ENCODE results near the gene AMPH. TPM values are rescaled to one million over a fixed set of nuclear protein-coding genes. Genes with fewer than 3 reads are reported as not detected.

Gene AMPH
- total and polyA plus RNA-seq, 9 of the 15 experiments (the other 6 are each of a cell fraction or from before 2014, with no cell fraction given), result 0.03 to 0.35 TPM; not detected in 7

GRCh38 chr7:38506756-38507155, 124.4 kb downstream of the AMPH start:
- H3K9me3 ChIP-seq (replicated peaks; ENCODE audit: control insufficient read depth, insufficient read depth, low read depth, low read length), result no peaks in the 10 kb centered on the region
- H3K4me2 ChIP-seq (ENCODE audit: insufficient read depth, low read length), result no peak overlapping the region
- no peak for DNase-seq (ENCODE audit: extremely low read depth in 1 of 4, low spot score in 3 of 4)
- no peaks in the 10 kb centered on the region for H3K9me1 ChIP-seq (ENCODE audit: control insufficient read depth, insufficient read depth, low read length)
- H3K27me3 ChIP-seq (ENCODE audit: control insufficient read depth in 2 of 2, insufficient read depth in 2 of 2, low read length in 2 of 2), result peaks cover 0 to 4% of the 10 kb centered on the region in 2 experiments; a peak in 1 of 5 replicates
- no peak overlapping the region for H3K9ac ChIP-seq (ENCODE audit: insufficient read depth in 1 of 2, low read depth in 2 of 2, low read length in 2 of 2)
- no peaks in the 10 kb centered on the region for H4K20me1 ChIP-seq (replicated peaks; ENCODE audit: control insufficient read depth, insufficient read depth, low read length)
- no peak for TF ChIP-seq E2F5 (CRISPR knock-in tag; IDR thresholded peaks at IDR 0.05)
- 0% methylated on average over 3 of the region's 3 CpGs for WGBS (ENCODE audit: insufficient coverage, low coverage, missing lambda C conversion rate)
- intact Hi-C loops (cut with micrococcal nuclease) (no loop called here), in situ Hi-C loops (cut with MboI) (no loop called here)
- no peak for FAIRE-seq
- ChIA-PET POLR2A (no interaction called here), CTCF (ENCODE audit: low intra/inter-chr PET ratio) (no interaction called here)
- no peaks in the 10 kb centered on the region for H3K4me1 ChIP-seq (replicated peaks in 1 of 2; ENCODE audit: control insufficient read depth in 2 of 2, insufficient read depth in 2 of 2, low read length in 2 of 2)
- no peak overlapping the region for H3K4me3 ChIP-seq
- no peak overlapping the region for H3K27ac ChIP-seq (ENCODE audit: extremely low read depth, low read depth, low read length)
- BruUV-seq (replicated peaks), result no TSS peak
- no peak overlapping the region for H2AFZ ChIP-seq (ENCODE audit: low read depth, low read length)
- H3K36me3 ChIP-seq (ENCODE audit: control insufficient read depth, insufficient read depth, low read length), result no peaks in the 10 kb centered on the region
- no peak for ATAC-seq
- H3K79me2 ChIP-seq (ENCODE audit: control insufficient read depth, insufficient read depth, low read length), result no peaks in the 10 kb centered on the region

GRCh38 chr7:38506004-38506403, 125.2 kb downstream of the AMPH start:
- H3K79me2 ChIP-seq (ENCODE audit: control insufficient read depth, insufficient read depth, low read length), result no peaks in the 10 kb centered on the region
- 0% methylated on average over 1 of the region's 1 CpG for WGBS (ENCODE audit: insufficient coverage, low coverage, missing lambda C conversion rate)
- ChIA-PET POLR2A (no interaction called here), CTCF (ENCODE audit: low intra/inter-chr PET ratio) (no interaction called here)
- no TSS peak for BruUV-seq (replicated peaks)
- no peak overlapping the region for H3K9ac ChIP-seq (ENCODE audit: insufficient read depth in 1 of 2, low read depth in 2 of 2, low read length in 2 of 2)
- no peaks in the 10 kb centered on the region for H3K4me1 ChIP-seq (replicated peaks in 1 of 2; ENCODE audit: control insufficient read depth in 2 of 2, insufficient read depth in 2 of 2, low read length in 2 of 2)
- no peak overlapping the region for H3K27ac ChIP-seq (ENCODE audit: extremely low read depth, low read depth, low read length)
- FAIRE-seq, result no peak
- ATAC-seq, result no peak
- intact Hi-C loops (cut with micrococcal nuclease) (no loop called here), in situ Hi-C loops (cut with MboI) (no loop called here)
- no peak overlapping the region for H3K4me2 ChIP-seq (ENCODE audit: insufficient read depth, low read length)
- H3K9me1 ChIP-seq (ENCODE audit: control insufficient read depth, insufficient read depth, low read length), result no peaks in the 10 kb centered on the region
- no peak overlapping the region for H3K4me3 ChIP-seq
- H3K27me3 ChIP-seq (ENCODE audit: control insufficient read depth in 2 of 2, insufficient read depth in 2 of 2, low read length in 2 of 2), result peaks cover 0 to 4% of the 10 kb centered on the region in 2 experiments; a peak in 1 of 5 replicates
- no peaks in the 10 kb centered on the region for H4K20me1 ChIP-seq (replicated peaks; ENCODE audit: control insufficient read depth, insufficient read depth, low read length)
- H3K9me3 ChIP-seq (replicated peaks; ENCODE audit: control insufficient read depth, insufficient read depth, low read depth, low read length), result no peaks in the 10 kb centered on the region
- H3K36me3 ChIP-seq (ENCODE audit: control insufficient read depth, insufficient read depth, low read length), result no peaks in the 10 kb centered on the region
- no peak overlapping the region for H2AFZ ChIP-seq (ENCODE audit: low read depth, low read length)
- DNase-seq (ENCODE audit: extremely low read depth in 1 of 4, low spot score in 3 of 4), result no peak
- TF ChIP-seq ZNF507 (tag; conservative IDR thresholded peaks at IDR 0.05) (no peak), MCM5 (IDR thresholded peaks at IDR 0.05; ENCODE audit: low read depth) (no peak), NR1H2 (CRISPR knock-in tag; IDR thresholded peaks at IDR 0.05) (no peak), SIN3B (IDR thresholded peaks at IDR 0.05; ENCODE audit: low read depth) (no peak), ZNF592 (IDR thresholded peaks at IDR 0.05) (no peak), SMARCE1 (IDR thresholded peaks at IDR 0.05) (no peak), SRF (CRISPR knock-in tag; IDR thresholded peaks at IDR 0.05) (no peak), ZNF140 (CRISPR knock-in tag; IDR thresholded peaks at IDR 0.05) (no peak), TCF15 (CRISPR knock-in tag; IDR thresholded peaks at IDR 0.05) (no peak), PHB (CRISPR knock-in tag; IDR thresholded peaks at IDR 0.05) (no peak)

All from K562 (cell line).